Loucy (cell line): Measurements from ENCODE around the gene MUC6.

Experiments used
- CTCF ChIP-seq: fragments of 200-600 bp; sonication (generic); conservative IDR thresholded peaks from 2 replicates; pipeline ENCODE4 v1.5.1; 2014; ENCODE audit warnings: mild to moderate bottlenecking, antibody characterized with exemption, low read length
- EZH2phosphoT487 ChIP-seq: fragments of 200-600 bp; IDR thresholded peaks from 2 replicates; pipeline ENCODE4 v1.6.1; 2018; ENCODE audit warnings: antibody characterized with exemption, mild to moderate bottlenecking, moderate library complexity, borderline replicate concordance

GRCh38 chr11:1010551-1011319 is 25.8 kb downstream of the MUC6 start:
- no peak for TF ChIP-seq CTCF
- TF ChIP-seq EZH2phosphoT487 = no peak
